Upper lobe of left lung (tissue), 6 donors: ENCODE results near the gene LYPD5. TPM values are rescaled to one million over a fixed set of nuclear protein-coding genes. Genes with fewer than 3 reads are reported as not detected.
A peak's percentile ranks its signal among the peaks of the same experiment; 100 is the strongest.
"Not testable (repeated sequence)": the region's sequence is repeated elsewhere in the genome, so short reads cannot be mapped to it uniquely, and the experiment has no call there.

ENCODE experiments used
- ATAC-seq, 2 donors: fragments of 200-7000 bp; cut with Tn5 transposase; one replicate each; pipeline ENCODE4 v1.9.1; 2022; ENCODE audit warnings: mild to moderate bottlenecking in 2 of 2, moderate library complexity in 2 of 2; ENCODE audit not compliant: low FRiP score in 2 of 2
- DNase-seq, 2 donors: peaks; one replicate each; pipeline ENCODE4 v3.0.0-alpha.2; 2019 to 2020
- H3K27ac ChIP-seq, 4 donors: fragments of 200-600 bp; sonication (generic); one replicate each; pipeline ENCODE4 v1.5.1; 2016 to 2019
- H3K27me3 ChIP-seq, 4 donors: fragments of 200-600 bp; sonication (generic); one replicate each; pipeline ENCODE4 v1.5.1; 2017 to 2019
- H3K36me3 ChIP-seq, 4 donors: fragments of 200-600 bp; sonication (generic); one replicate each; pipeline ENCODE4 v1.5.1; 2016 to 2019
- H3K4me1 ChIP-seq, 4 donors: fragments of 200-600 bp; sonication (generic); one replicate each; pipeline ENCODE4 v1.5.1; 2018 to 2019
- H3K4me3 ChIP-seq, 4 donors: fragments of 200-600 bp; sonication (generic); one replicate each; pipeline ENCODE4 v1.5.1; 2017 to 2019; ENCODE audit warnings: mild to moderate bottlenecking in 2 of 4, moderate library complexity in 1 of 4
- H3K9me3 ChIP-seq, 4 donors: fragments of 200-600 bp; sonication (generic); one replicate each; pipeline ENCODE4 v1.5.1; 2018 to 2019
- CTCF ChIP-seq, 6 experiments: fragments of 450-650 bp in 4 of 6; fragments of 200-600 bp in 2 of 6; sonication (generic) in 2 of 6; IDR thresholded peaks; one replicate each; pipeline ENCODE4 v1.5.1; 2016 to 2019; ENCODE audit warnings: antibody characterized with exemption in 6 of 6
- EP300 ChIP-seq, 4 donors: sonication (generic); formaldehyde crosslinking; IDR thresholded peaks; one replicate each; pipeline ENCODE4 v1.5.1; 2017; ENCODE audit warnings: antibody characterized with exemption in 4 of 4, control low read depth in 2 of 4
- POLR2A ChIP-seq, 4 donors: fragments of 450-650 bp; IDR thresholded peaks; one replicate each; pipeline ENCODE4 v1.5.1; 2016 to 2017; ENCODE audit warnings: antibody characterized with exemption in 4 of 4, mild to moderate bottlenecking in 2 of 4
- POLR2AphosphoS5 ChIP-seq, 2 donors: sonication (generic); formaldehyde crosslinking; IDR thresholded peaks; one replicate each; pipeline ENCODE4 v1.5.1; 2017; ENCODE audit warnings: antibody characterized with exemption in 2 of 2
- WGBS, 2 donors: methylation state at CpG; one replicate each; pipeline ENCODE4 v1.1.5; 2017 to 2018; 5-methylcytosine and 5-hydroxymethylcytosine counted together
- total RNA-seq, 6 donors: library from RNA; depleted of rRNA in 4 of 6; stranded (reverse); fragments of >200 nt in 4 of 6; gene quantifications; one replicate each; pipeline versions ENCODE4 v1.1.0 to v1.2.1, GENCODE V29; 2016 to 2021
- donor health status: DM: no; HTN: no; CAD: no; lungs with moderate emphysema.
- donor health status: DM: no; HTN: yes; CAD: no; lungs with severe emphysema.

The LYPD5 gene
- total RNA-seq, 6 donors from 2014 or later: 2.7 to 9.9 (median 6.0) TPM

GRCh38 chr19:43778651-43779050 lies 23.6 kb downstream of the LYPD5 start:
- ATAC-seq: no peak

GRCh38 chr19:43777163-43777695 lies 25.0 kb downstream of the LYPD5 start:
- no peak for DNase-seq
- Histone ChIP-seq H3K4me3 (no peak overlapping the region), H3K27ac (peak overlapping the region in 3 of 4 donors; percentile 28 to 78 (median 53))

More at GRCh38 chr19:43778651-43779050, 23.6 kb downstream of the LYPD5 start:
- TF ChIP-seq CTCF (IDR thresholded peaks at IDR 0.05) (no peak), EP300 (IDR thresholded peaks at IDR 0.05) (no peak)
- Histone ChIP-seq H3K4me1 (peaks cover 42 to 68% (median 49%) of the 10 kb centered on the region in 4 donors), H3K27me3 (no peaks in the 10 kb centered on the region), H3K36me3 (no peaks in the 10 kb centered on the region), H3K27ac (peak overlapping the region in 3 of 4 donors; percentile 28 to 78 (median 52)), H3K9me3 (no peaks in the 10 kb centered on the region), H3K4me3 (no peak overlapping the region)
- no peak for DNase-seq
- 87 to 100% methylated on average over 1 of the region's 1 CpG for WGBS, 2 donors

GRCh38 chr19:43776286-43776685 lies 26.0 kb downstream of the LYPD5 start:
- Histone ChIP-seq H3K4me1 (peaks cover 42 to 69% (median 49%) of the 10 kb centered on the region in 4 donors), H3K27ac (no peak overlapping the region), H3K4me3 (no peak overlapping the region), H3K36me3 (no peaks in the 10 kb centered on the region), H3K27me3 (no peaks in the 10 kb centered on the region), H3K9me3 (no peaks in the 10 kb centered on the region)
- TF ChIP-seq EP300 (IDR thresholded peaks at IDR 0.05) (no peak), CTCF (IDR thresholded peaks at IDR 0.05) (no peak), POLR2A (IDR thresholded peaks at IDR 0.05) (no peak), POLR2AphosphoS5 (IDR thresholded peaks at IDR 0.05) (no peak)
- WGBS, 2 donors: 74% methylated on average over 11 of the region's 11 CpGs
- no peak for ATAC-seq
- DNase-seq: no peak

More at GRCh38 chr19:43777163-43777695, 25.0 kb downstream of the LYPD5 start:
- TF ChIP-seq POLR2A (IDR thresholded peaks at IDR 0.05): no peak
- TF ChIP-seq CTCF (IDR thresholded peaks at IDR 0.05): no peak
- TF ChIP-seq POLR2AphosphoS5 (IDR thresholded peaks at IDR 0.05): no peak
- no peak for TF ChIP-seq EP300 (IDR thresholded peaks at IDR 0.05)
- Histone ChIP-seq H3K27me3 (no peaks in the 10 kb centered on the region), H3K9me3 (no peaks in the 10 kb centered on the region), H3K4me1 (peaks cover 42 to 70% (median 49%) of the 10 kb centered on the region in 4 donors), H3K36me3 (no peaks in the 10 kb centered on the region)
- 3 to 6% methylated on average over 4 of the region's 4 CpGs for WGBS, 2 donors
- no peak for ATAC-seq

GRCh38 chr19:43775299-43775890 lies 26.9 kb downstream of the LYPD5 start:
- ATAC-seq (no peak), DNase-seq (no peak)
- Histone ChIP-seq H3K27ac (no peak overlapping the region), H3K9me3 (no peaks in the 10 kb centered on the region), H3K4me3 (no peak overlapping the region), H3K4me1 (peaks cover 39 to 60% (median 46%) of the 10 kb centered on the region in 4 donors), H3K27me3 (no peaks in the 10 kb centered on the region), H3K36me3 (no peaks in the 10 kb centered on the region)
- no peak for TF ChIP-seq POLR2A (IDR thresholded peaks at IDR 0.05)
- no peak for TF ChIP-seq CTCF (IDR thresholded peaks at IDR 0.05)
- no peak for TF ChIP-seq POLR2AphosphoS5 (IDR thresholded peaks at IDR 0.05)
- 84 to 89% methylated on average over 7 of the region's 7 CpGs for WGBS, 2 donors

GRCh38 chr19:43774940-43775258 lies 27.3 kb downstream of the LYPD5 start:
- H3K4me1 ChIP-seq: peaks cover 36 to 55% (median 44%) of the 10 kb centered on the region in 4 donors
- peak in 1 of 2 donors; percentile 59 for ATAC-seq
- not testable (repeated sequence) for DNase-seq, H3K27me3 ChIP-seq, H3K9me3 ChIP-seq, H3K36me3 ChIP-seq
- H3K27ac ChIP-seq: peak overlapping the region in 1 of 4 donors; percentile 40
- H3K4me3 ChIP-seq: peak overlapping the region in 2 of 4 donors; percentile 27 to 33
- WGBS, 2 donors: 58 to 81% methylated on average over 11 of the region's 11 CpGs
